ENCODE measurements around the gene MBOAT7.

MBOAT7 gene

GRCh38 chr19:54136864-54137698 lies 52.3 kb downstream of the MBOAT7 start:
- DNase-seq, result peak; percentile 99 to 100 (median 99)

GRCh38 chr19:54136086-54136863 lies 53.1 kb downstream of the MBOAT7 start:
- DNase-seq, result peak in 1 of 5 donors; percentile 8

GRCh38 chr19:54133957-54134590 lies 55.3 kb downstream of the MBOAT7 start:
- no peak for DNase-seq

- peak in 1 of 5 donors; percentile 52 for DNase-seq
Observed at GRCh38 chr19:54133312-54133956, 55.9 kb downstream of the MBOAT7 start.

GRCh38 chr19:54129617-54129996 lies 59.8 kb downstream of the MBOAT7 start:
- no peak for DNase-seq

GRCh38 chr19:54128796-54129616 lies 60.4 kb downstream of the MBOAT7 start:
- no peak for DNase-seq

- no peak for DNase-seq
Observed at GRCh38 chr19:54128441-54128725, 61.0 kb downstream of the MBOAT7 start.

GRCh38 chr19:54127688-54128440 lies 61.5 kb downstream of the MBOAT7 start:
- no peak for DNase-seq

GRCh38 chr19:54125713-54126112 lies 63.7 kb downstream of the MBOAT7 start:
- no peak for DNase-seq

- DNase-seq, result no peak
Observed at GRCh38 chr19:54124393-54124792, 65.0 kb downstream of the MBOAT7 start.

GRCh38 chr19:54123682-54124081 lies 65.7 kb downstream of the MBOAT7 start:
- DNase-seq, result no peak

All from T-helper 1 cell (primary cell).